Right lobe of liver (tissue), 6 donors: ENCODE data around the gene HS3ST6. TPM values are rescaled to one million over a fixed set of nuclear protein-coding genes. Genes with fewer than 3 reads are reported as not detected.

Experiments
- ATAC-seq, 4 donors: fragments of 200-7000 bp; cut with Tn5 transposase; one replicate each; pipeline ENCODE4 v1.9.1; 2020; ENCODE audit warnings: mild to moderate bottlenecking in 4 of 4, moderate library complexity in 4 of 4
- DNase-seq, 3 donors: peaks; one replicate each; pipeline ENCODE4 v3.0.0-alpha.2; 2020
- H3K27ac ChIP-seq, 3 donors: fragments of 200-600 bp; one replicate each; pipeline ENCODE4 v1.8.0; 2022
- H3K27me3 ChIP-seq, 2 donors: fragments of 200-600 bp; one replicate each; pipeline ENCODE4 v1.8.0; 2022
- H3K36me3 ChIP-seq, 4 donors: fragments of 200-600 bp; sonication (generic) in 1 of 4; one replicate each; pipeline versions ENCODE4 v1.5.1 to v1.8.0; 2017 to 2022; ENCODE audit warnings: control low read depth in 1 of 4
- H3K4me1 ChIP-seq, 4 donors: fragments of 200-600 bp; sonication (generic) in 1 of 4; one replicate each; pipeline versions ENCODE4 v1.5.1 to v1.8.0; 2017 to 2022; ENCODE audit warnings: control low read depth in 1 of 4
- H3K4me3 ChIP-seq, 3 donors: fragments of 200-600 bp; one replicate each; pipeline ENCODE4 v1.8.0; 2022
- H3K9me3 ChIP-seq, 4 donors: fragments of 200-600 bp; sonication (generic) in 1 of 4; one replicate each; pipeline versions ENCODE4 v1.5.1 to v1.8.0; 2017 to 2022; ENCODE audit warnings: control low read depth in 1 of 4
- CTCF ChIP-seq, 4 donors: fragments of 200-600 bp in 3 of 4; fragments of 450-650 bp in 1 of 4; IDR thresholded peaks; one replicate each; pipeline versions ENCODE4 v1.5.1 to v1.8.0; 2016 to 2022; ENCODE audit warnings: antibody characterized with exemption in 4 of 4, mild to moderate bottlenecking in 2 of 4
- POLR2A ChIP-seq: fragments of 450-650 bp; IDR thresholded peaks from one replicate; pipeline ENCODE4 v1.6.1; 2017; ENCODE audit warnings: antibody characterized with exemption, mild to moderate bottlenecking
- WGBS: methylation state at CpG from one replicate; pipeline ENCODE4 v1.1.6; 2018; ENCODE audit warnings: low coverage, low lambda C conversion rate; ENCODE audit not compliant: insufficient coverage; ENCODE audit errors: missing lambda C conversion rate; 5-methylcytosine and 5-hydroxymethylcytosine counted together
- intact Hi-C, 2 donors: fragments of 100-400 bp; cut with DNase I; formaldehyde crosslinking; loops; one replicate each; pipeline versions ENCODE4 v1.11.2 to v1.14.1; 2022
- total RNA-seq, 6 experiments: library from RNA; depleted of rRNA in 2 of 6; stranded (reverse); fragments of >200 nt in 2 of 6; fragmentation: NEBNext Ultra II Directional in 3 of 6; extraction: Animal tissue kit (Norgen Biotek cat#: 25700) in 3 of 6; gene quantifications; one replicate each; pipeline versions ENCODE4 v1.1.0 to v1.2.4, GENCODE V29; 2016 to 2023
- donor health status: DM: no; HTN: yes; CAD: no.
- donor health status: DM: no; HTN: no; CAD: no.
- donor health status: DM: no; HTN: no; CAD: no.
- donor health status: DM: no; HTN: yes; CAD: no.
- donor health status: DM: no; HTN: yes; CAD: no.

HS3ST6 gene
- total RNA-seq, 6 experiments from 2014 or later, result not detected

- intact Hi-C loops, result no loop called here
- Histone ChIP-seq H3K36me3 (no peaks in the 10 kb centered on the region), H3K4me3 (no peak overlapping the region), H3K4me1 (no peaks in the 10 kb centered on the region), H3K27ac (no peak overlapping the region), H3K27me3 (no peaks in the 10 kb centered on the region), H3K9me3 (no peaks in the 10 kb centered on the region)
- TF ChIP-seq POLR2A (no peak), CTCF (IDR thresholded peaks at IDR 0.05) (no peak)
- ATAC-seq (no peak), DNase-seq (no peak)
- whole genome bisulfite sequencing, result 80% methylated on average over 2 of the region's 19 CpGs
Observed at GRCh38 chr16:1950559-1950958, 32.3 kb upstream of the HS3ST6 start.

- H3K27ac ChIP-seq, result no peak overlapping the region
- no peak for ATAC-seq
- no peaks in the 10 kb centered on the region for H3K36me3 ChIP-seq
- no peaks in the 10 kb centered on the region for H3K9me3 ChIP-seq
- H3K4me1 ChIP-seq, result no peaks in the 10 kb centered on the region
- 70% methylated on average over 2 of the region's 7 CpGs for WGBS
- H3K27me3 ChIP-seq, result no peaks in the 10 kb centered on the region
- intact Hi-C loops, result no loop called here
- TF ChIP-seq CTCF (IDR thresholded peaks at IDR 0.05) (no peak), POLR2A (no peak)
- no peak overlapping the region for H3K4me3 ChIP-seq
- no peak for DNase-seq
Observed at GRCh38 chr16:1950047-1950446, 31.8 kb upstream of the HS3ST6 start.

GRCh38 chr16:1949507-1949906 lies 31.3 kb upstream of the HS3ST6 start:
- no peak for DNase-seq
- intact Hi-C loops, result no loop called here
- no peak overlapping the region for H3K27ac ChIP-seq
- ATAC-seq, result no peak
- no peaks in the 10 kb centered on the region for H3K9me3 ChIP-seq
- no peak overlapping the region for H3K4me3 ChIP-seq
- no peaks in the 10 kb centered on the region for H3K27me3 ChIP-seq
- H3K36me3 ChIP-seq, result no peaks in the 10 kb centered on the region
- no peaks in the 10 kb centered on the region for H3K4me1 ChIP-seq
- WGBS, result 86% methylated on average over 10 of the region's 11 CpGs
- no peak for TF ChIP-seq POLR2A
- no peak for TF ChIP-seq CTCF (IDR thresholded peaks at IDR 0.05)

GRCh38 chr16:1947369-1947670 lies 29.1 kb upstream of the HS3ST6 start:
- peaks cover 0 to 6% (median 0%) of the 10 kb centered on the region in 4 donors for H3K4me1 ChIP-seq
- no peak overlapping the region for H3K4me3 ChIP-seq
- no peaks in the 10 kb centered on the region for H3K36me3 ChIP-seq
- no peak overlapping the region for H3K27ac ChIP-seq
- TF ChIP-seq CTCF (IDR thresholded peaks at IDR 0.05) (no peak), POLR2A (no peak)
- H3K27me3 ChIP-seq, result no peaks in the 10 kb centered on the region
- DNase-seq (no peak), ATAC-seq (no peak)
- no peaks in the 10 kb centered on the region for H3K9me3 ChIP-seq
- WGBS, result 60% methylated on average over 1 of the region's 9 CpGs
- intact Hi-C loops, result no loop called here
